Lower lobe of right lung (tissue), 2 donors: ENCODE results near the gene GABRB1. TPM values are rescaled to one million over a fixed set of nuclear protein-coding genes. Genes with fewer than 3 reads are reported as not detected.
A peak's percentile ranks its signal among the peaks of the same experiment; 100 is the strongest.

Source experiments
- ATAC-seq, 2 donors: fragments of 200-7000 bp; cut with Tn5 transposase; one replicate each; pipeline ENCODE4 v1.9.1; 2020 to 2022; ENCODE audit warnings: mild to moderate bottlenecking in 2 of 2, moderate library complexity in 2 of 2
- DNase-seq: peaks from one replicate; pipeline ENCODE4 v3.0.0-alpha.2; 2020
- H3K27ac ChIP-seq: fragments of 200-600 bp; one replicate; pipeline ENCODE4 v1.8.0; 2022
- H3K27me3 ChIP-seq: fragments of 200-600 bp; one replicate; pipeline ENCODE4 v1.8.0; 2022; ENCODE audit warnings: low read depth
- H3K36me3 ChIP-seq: fragments of 200-600 bp; one replicate; pipeline ENCODE4 v1.8.0; 2022; ENCODE audit warnings: mild to moderate bottlenecking
- H3K4me1 ChIP-seq: fragments of 200-600 bp; one replicate; pipeline ENCODE4 v1.8.0; 2022
- H3K4me3 ChIP-seq: fragments of 200-600 bp; one replicate; pipeline ENCODE4 v1.8.0; 2022; ENCODE audit warnings: mild to moderate bottlenecking
- H3K9me3 ChIP-seq: fragments of 200-600 bp; one replicate; pipeline ENCODE4 v1.8.0; 2022
- CTCF ChIP-seq: fragments of 200-600 bp; IDR thresholded peaks from one replicate; pipeline ENCODE4 v1.8.0; 2022; ENCODE audit warnings: antibody characterized with exemption, mild to moderate bottlenecking
- intact Hi-C: fragments of 100-400 bp; cut with DNase I; formaldehyde crosslinking; loops from one replicate; pipeline ENCODE4 v1.11.0; 2022
- total RNA-seq: library from RNA; stranded (reverse); fragmentation: NEBNext Ultra II Directional; extraction: Animal tissue kit (Norgen Biotek cat#: 25700); gene quantifications from one replicate; pipeline ENCODE4 v1.2.1, GENCODE V29; 2021
- donor health status: DM: no; HTN: yes; CAD: no; lungs with severe emphysema.

The GABRB1 gene
- total RNA-seq, 1 donor from 2014 or later: not detected

GRCh38 chr4:47463235-47463956 lies 432.0 kb downstream of the GABRB1 start, which contains the start of gene COMMD8:
TSS of gene COMMD8 (minus strand) at chr4:47463702. CDS start at chr4:47463651, 51 bp downstream.
- Histone ChIP-seq H3K4me3 (peak within 1 kb of the TSS; percentile 97), H3K9me3 (no peaks in the 10 kb centered on the region), H3K36me3 (peaks cover 17% of the 10 kb centered on the region), H3K27ac (peak within 1 kb of the TSS; percentile 88), H3K4me1 (peaks cover 5% of the 10 kb centered on the region), H3K27me3 (no peaks in the 10 kb centered on the region)
- ATAC-seq: peak; percentile 99 to 100
- peak; percentile 99 for DNase-seq
- intact Hi-C loops: no loop called here
- peak; percentile 42 for TF ChIP-seq CTCF

GRCh38 chr4:47465004-47465403 lies 433.6 kb downstream of the GABRB1 start:
- no peak for ATAC-seq
- Histone ChIP-seq H3K4me1 (peaks cover 5% of the 10 kb centered on the region), H3K27me3 (no peaks in the 10 kb centered on the region), H3K27ac (no peak overlapping the region), H3K4me3 (no peak overlapping the region), H3K36me3 (peaks cover under 1% of the 10 kb centered on the region), H3K9me3 (no peaks in the 10 kb centered on the region)
- TF ChIP-seq CTCF: no peak
- DNase-seq: no peak
- intact Hi-C loops: no loop called here

- Histone ChIP-seq H3K36me3 (no peaks in the 10 kb centered on the region), H3K4me1 (peaks cover 5% of the 10 kb centered on the region), H3K9me3 (no peaks in the 10 kb centered on the region), H3K27ac (no peak overlapping the region), H3K4me3 (no peak overlapping the region), H3K27me3 (no peaks in the 10 kb centered on the region)
- ATAC-seq: no peak
- TF ChIP-seq CTCF: no peak
- intact Hi-C loops: no loop called here
- no peak for DNase-seq
These were observed 434.9 kb downstream of the GABRB1 start for GRCh38 chr4:47466056-47466785.

GRCh38 chr4:47468706-47469365 lies 437.5 kb downstream of the GABRB1 start:
- no peak overlapping the region for H3K27ac ChIP-seq
- no peaks in the 10 kb centered on the region for H3K27me3 ChIP-seq
- no peaks in the 10 kb centered on the region for H3K9me3 ChIP-seq
- ATAC-seq (no peak), DNase-seq (no peak)
- no peak overlapping the region for H3K4me3 ChIP-seq
- intact Hi-C loops: no loop called here
- TF ChIP-seq CTCF: no peak
- H3K36me3 ChIP-seq: no peaks in the 10 kb centered on the region
- H3K4me1 ChIP-seq: peaks cover 4% of the 10 kb centered on the region

GRCh38 chr4:47469951-47470350 lies 438.6 kb downstream of the GABRB1 start:
- H3K27ac ChIP-seq: no peak overlapping the region
- no peaks in the 10 kb centered on the region for H3K36me3 ChIP-seq
- no peak for DNase-seq
- ATAC-seq: no peak
- TF ChIP-seq CTCF: no peak
- intact Hi-C loops: no loop called here
- no peaks in the 10 kb centered on the region for H3K9me3 ChIP-seq
- no peak overlapping the region for H3K4me3 ChIP-seq
- H3K4me1 ChIP-seq: no peaks in the 10 kb centered on the region
- H3K27me3 ChIP-seq: no peaks in the 10 kb centered on the region
